Tongue (tissue), 2 donors: ENCODE measurements around the gene HSD17B1. TPM values are rescaled to one million over a fixed set of nuclear protein-coding genes. Genes with fewer than 3 reads are reported as not detected.
A peak's percentile ranks its signal among the peaks of the same experiment; 100 is the strongest.
"Not testable (repeated sequence)": the region's sequence is repeated elsewhere in the genome, so short reads cannot be mapped to it uniquely, and the experiment has no call there.

Experiments
- DNase-seq: peaks from one replicate; pipeline ENCODE4 v3.0.0-alpha.2; 2015
- total RNA-seq: library from RNA; depleted of rRNA; stranded (reverse); fragments of >200 nt; gene quantifications from one replicate; pipeline ENCODE4 v1.2.3, GENCODE V29; 2014

Gene HSD17B1
- total RNA-seq, result 0.21 TPM

GRCh38 chr17:42552736-42553135 is at the start of gene HSD17B1:
TSS of gene HSD17B1 (plus strand) at chr17:42552923. CDS start at chr17:42552934, 11 bp downstream.
- DNase-seq, result not testable (repeated sequence)

DNA sequence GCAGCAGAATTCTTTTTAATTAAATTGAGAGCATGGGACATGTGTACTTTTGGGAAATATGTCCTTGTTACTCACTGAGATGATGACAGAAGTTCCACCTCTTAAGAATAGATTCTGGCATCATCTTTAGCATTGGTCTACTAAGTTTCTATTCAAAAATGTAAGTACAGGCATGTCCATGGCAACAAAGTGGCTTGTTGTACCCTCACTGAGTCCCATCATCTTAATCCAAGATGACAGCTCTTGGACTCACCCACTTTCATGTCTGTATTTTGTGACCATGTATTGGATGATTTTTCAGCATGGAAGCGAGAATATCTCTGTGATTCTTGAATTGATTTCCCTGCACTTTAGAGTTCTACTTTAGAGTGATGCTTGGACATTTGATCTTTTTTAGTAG is 49.8 kb upstream of the HSD17B1 start:
- no peak for DNase-seq

DNA sequence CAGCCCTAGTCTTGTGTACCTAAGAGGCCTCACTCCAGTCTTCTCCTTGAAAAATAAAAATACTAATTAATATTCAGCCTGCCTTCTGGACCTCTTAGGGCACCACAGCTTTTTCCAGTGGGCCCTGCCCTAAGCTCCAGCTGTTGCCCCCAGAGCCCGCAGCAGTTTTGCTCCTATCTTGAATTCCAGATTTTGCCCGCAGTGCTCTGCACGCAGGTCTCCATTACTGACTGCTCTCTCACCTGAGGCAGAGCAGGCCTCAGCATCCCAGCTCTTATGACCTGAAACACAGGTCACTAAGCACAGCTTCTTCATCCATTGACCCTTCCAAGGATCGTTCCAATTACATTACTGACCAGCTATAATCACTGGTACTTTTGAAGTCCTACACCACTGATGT is 45.1 kb upstream of the HSD17B1 start:
- no peak for DNase-seq

GRCh38 chr17:42508426-42509165 is 44.1 kb upstream of the HSD17B1 start:
- DNase-seq, result no peak

- DNase-seq, result no peak
These were observed 43.3 kb upstream of the HSD17B1 start for GRCh38 chr17:42509409-42509808.

DNA sequence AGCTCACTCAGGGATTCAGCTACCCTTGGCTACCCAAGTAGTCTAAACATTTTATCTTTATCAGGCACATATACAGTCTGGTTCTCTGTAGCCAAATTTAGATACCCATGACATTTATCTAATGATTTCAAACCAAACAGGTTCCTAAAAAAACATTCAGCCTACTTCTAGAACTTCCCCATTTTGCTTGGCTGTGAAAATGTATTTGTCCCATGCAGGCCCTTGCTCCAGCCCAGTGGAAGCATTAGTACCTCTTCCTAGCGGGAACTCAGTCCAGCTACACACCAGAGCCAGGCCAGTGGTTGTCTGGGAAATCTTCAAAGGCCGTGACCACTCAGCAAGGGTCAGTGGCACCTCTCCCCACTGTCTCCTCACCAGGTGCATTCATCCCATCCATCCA is 42.9 kb upstream of the HSD17B1 start:
- DNase-seq, result no peak

- no peak for DNase-seq
These were observed 40.5 kb upstream of the HSD17B1 start for GRCh38 chr17:42512246-42512645.

DNA sequence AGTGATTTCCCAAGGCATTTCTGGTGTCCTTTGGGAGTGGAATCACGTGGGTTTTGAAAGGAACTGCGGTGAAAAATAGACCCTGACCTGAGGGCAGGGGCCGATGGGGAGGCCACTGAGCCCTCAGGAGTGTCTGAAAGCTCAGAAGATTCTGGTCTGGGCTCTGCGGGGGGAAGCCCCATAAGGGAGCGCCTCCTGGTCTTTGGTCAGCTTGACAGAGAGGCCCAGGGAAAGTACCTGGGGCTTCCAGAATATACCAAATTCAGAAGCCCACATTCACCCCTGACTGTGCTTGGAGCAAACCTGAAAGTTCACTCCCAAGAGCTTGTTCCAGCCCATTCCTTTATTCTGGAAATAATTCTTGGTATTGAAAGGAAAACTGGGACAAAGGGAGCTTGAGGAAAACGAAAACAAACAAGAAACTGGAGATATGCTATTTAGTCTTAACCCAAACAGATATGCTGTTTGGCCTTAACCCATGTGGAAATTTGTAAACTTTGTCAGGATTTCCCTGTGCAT is 39.9 kb upstream of the HSD17B1 start:
- DNase-seq, result no peak

DNA sequence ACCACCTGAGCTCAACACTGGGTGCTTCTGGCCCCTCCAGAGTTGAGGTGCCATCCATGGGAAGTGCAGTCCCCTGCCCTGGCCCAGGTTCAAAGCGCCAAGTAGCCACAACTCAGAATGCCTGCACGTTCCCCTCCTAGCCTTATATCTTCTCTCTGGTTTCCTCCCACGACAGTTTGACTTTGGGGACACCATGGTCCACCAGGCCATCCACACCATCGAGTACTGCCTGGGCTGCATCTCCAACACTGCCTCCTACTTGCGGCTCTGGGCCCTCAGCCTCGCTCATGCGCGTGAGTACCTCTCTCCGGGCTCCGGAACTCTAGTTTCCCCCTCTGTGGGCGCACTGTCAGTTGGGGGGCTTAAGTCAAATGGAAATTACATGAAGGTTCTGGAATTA is 39.0 kb upstream of the HSD17B1 start:
- no peak for DNase-seq

DNA sequence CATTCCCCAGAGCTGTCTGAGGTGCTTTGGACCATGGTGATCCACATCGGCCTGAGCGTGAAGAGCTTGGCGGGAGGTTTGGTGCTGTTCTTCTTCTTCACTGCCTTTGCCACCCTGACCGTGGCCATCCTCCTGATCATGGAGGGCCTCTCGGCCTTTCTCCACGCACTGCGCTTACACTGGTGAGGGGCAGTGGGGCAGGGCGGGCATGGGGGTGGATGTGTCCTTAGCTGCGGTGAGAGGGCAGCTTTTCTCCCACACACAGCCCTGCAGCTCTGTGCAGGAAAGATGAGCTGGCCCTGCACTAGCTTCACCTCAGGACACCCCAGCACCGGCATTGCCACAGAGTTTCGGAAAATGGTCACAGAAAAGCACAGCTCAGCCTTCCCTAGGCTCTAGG is 38.4 kb upstream of the HSD17B1 start:
- DNase-seq, result no peak

- no peak for DNase-seq
These were observed 37.9 kb upstream of the HSD17B1 start for GRCh38 chr17:42514867-42515266.

DNA sequence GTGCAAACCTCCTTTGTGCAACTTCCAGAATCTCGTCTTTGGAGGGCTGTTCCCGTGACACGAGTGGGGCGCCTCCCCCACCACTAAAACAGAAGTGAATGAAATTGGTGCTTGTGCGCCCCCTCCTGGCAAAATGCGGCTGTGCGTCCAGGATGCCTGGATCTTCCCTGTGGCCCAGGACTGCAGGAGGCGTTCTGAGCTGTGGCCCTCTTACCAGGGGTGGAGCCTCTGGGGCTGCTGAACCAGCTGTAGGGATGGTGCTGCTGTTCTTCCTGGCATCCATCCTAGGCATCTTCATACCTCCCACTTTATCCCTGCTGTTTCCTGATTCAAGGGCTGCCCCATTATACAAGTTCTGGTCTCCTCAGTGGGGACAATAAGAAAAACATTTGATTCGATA is 35.2 kb upstream of the HSD17B1 start:
- peak; percentile 86 for DNase-seq

- DNase-seq, result peak; percentile 87
These were observed 34.5 kb upstream of the HSD17B1 start for GRCh38 chr17:42518046-42518754.

GRCh38 chr17:42518755-42519545 is 33.8 kb upstream of the HSD17B1 start:
- DNase-seq, result peak; percentile 86

GRCh38 chr17:42519546-42520491 is 32.9 kb upstream of the HSD17B1 start:
- DNase-seq, result peak; percentile 95

DNA sequence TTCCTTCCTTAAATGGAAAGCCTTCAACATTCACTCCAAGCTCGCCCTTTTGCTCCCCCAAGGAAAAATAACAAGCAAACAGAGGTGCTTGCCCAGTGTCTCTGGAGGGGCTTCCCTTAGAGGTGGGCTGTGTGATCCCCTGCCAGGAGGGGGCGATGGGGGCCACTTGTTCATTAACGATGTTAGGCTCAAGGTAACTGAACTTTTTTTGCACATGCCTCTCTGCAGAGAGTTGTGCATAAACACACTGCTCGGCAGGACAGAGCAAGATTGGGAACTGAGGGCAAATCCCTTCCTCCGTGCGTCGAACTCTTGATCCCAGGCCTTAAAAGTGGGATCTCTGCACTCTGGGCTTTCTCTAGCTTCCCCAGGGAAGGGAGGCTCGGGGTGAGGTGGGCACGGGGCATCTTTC is 32.2 kb upstream of the HSD17B1 start:
- no peak for DNase-seq

DNA sequence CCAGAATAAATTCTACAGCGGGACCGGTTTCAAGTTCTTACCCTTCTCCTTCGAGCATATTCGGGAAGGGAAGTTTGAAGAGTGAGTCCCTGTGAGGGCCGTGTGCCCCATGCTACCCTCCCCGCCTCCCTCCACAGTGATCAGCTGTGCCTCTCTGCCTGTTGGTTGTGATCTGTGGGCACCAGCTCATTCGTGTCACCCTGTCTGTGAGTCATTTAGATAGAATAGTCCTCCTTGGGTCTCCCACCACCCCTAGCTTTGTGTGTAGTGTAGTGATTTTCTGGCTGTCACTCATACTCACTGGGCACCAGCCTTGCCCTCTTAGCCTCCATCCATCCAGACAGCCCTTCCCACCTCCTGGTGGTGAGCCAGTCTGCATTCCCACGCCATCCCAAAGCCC is 31.7 kb upstream of the HSD17B1 start:
- DNase-seq, result no peak

- peak; percentile 18 for DNase-seq
These were observed 31.0 kb upstream of the HSD17B1 start for GRCh38 chr17:42521666-42522262.

GRCh38 chr17:42522263-42522790 is 30.4 kb upstream of the HSD17B1 start:
- DNase-seq, result no peak

DNA sequence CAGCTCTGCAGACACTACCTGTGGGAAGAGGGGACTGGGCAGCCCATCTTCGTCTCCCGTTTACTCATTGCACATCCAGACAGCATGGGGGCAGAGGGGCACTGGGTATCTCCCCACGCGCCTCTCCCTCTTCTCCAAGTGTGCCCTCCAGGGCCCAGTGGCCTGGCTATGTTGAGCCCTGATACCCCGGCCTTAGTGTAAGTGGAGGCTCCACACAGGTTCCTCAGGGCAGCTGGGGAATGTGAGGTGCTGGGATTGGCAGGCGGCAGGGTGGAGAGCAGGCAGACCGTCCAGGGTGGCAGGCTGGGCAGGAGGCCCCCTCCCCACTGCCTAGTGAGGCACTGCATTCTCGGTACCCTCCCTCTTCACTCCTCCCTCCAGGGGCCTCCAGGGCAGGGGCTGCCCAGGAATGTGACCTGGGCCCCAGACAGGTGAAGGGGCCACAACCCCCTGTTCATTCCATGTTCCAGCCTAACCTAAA is 29.9 kb upstream of the HSD17B1 start:
- no peak for DNase-seq

DNA sequence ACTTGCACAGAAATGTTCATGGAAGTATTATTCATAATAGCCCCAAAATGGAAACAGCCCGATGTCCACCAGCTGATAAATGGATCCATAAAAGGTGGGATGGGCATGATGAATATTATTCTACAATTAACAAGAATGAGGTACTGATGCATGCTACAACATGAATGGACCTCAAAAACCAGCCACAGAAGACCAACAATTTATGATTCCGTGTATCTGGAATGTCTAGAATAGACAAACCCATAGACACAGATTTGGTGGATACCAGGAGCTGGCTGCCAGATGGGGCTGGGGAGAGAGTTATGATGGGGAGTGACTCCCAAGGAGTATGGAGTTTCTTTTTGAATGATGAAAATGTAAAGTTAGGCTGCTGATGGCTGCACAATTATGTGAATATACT is 27.5 kb upstream of the HSD17B1 start:
- DNase-seq, result no peak
